K562 (cell line): ENCODE data around the gene KCTD1. TPM values are rescaled to one million over a fixed set of nuclear protein-coding genes. Genes with fewer than 3 reads are reported as not detected.

Source experiments
- ATAC-seq: fragments of 200-7000 bp; cut with Tn5 transposase; 3 replicates; pipeline ENCODE4 v1.9.1; 2020; ENCODE audit warnings: moderate library complexity
- BruUV-seq: library from RNA; stranded (reverse); fragments of 400-500 nt; replicated peaks from 2 replicates; lab custom pipeline; 2021; lab: Mats Ljungman, UMichigan
- CTCF ChIA-PET: fragments of 300-600 bp; formaldehyde crosslinking; extraction: SDS; loops from one replicate; lab custom pipeline; 2021; ENCODE audit warnings: low intra/inter-chr PET ratio; lab: Yijun Ruan, JAX
- POLR2A ChIA-PET: fragments of 300-600, 350-650 bp; sonication (Branson Sonifier 250); formaldehyde crosslinking; extraction: SDS; loops from one replicate; lab custom pipeline; 2021; ENCODE audit warnings: antibody characterized with exemption, inconsistent platforms; lab: Yijun Ruan, JAX
- DNase-seq, 4 experiments: peaks; one replicate each; pipeline versions ENCODE4 v3.0.0 to v3.0.0-alpha.2; 2011 to 2018; ENCODE audit warnings: low spot score in 3 of 4, mixed read lengths in 3 of 4; ENCODE audit errors: extremely low read depth in 1 of 4
- FAIRE-seq: peaks from 2 replicates; lab custom pipeline; 2011; peaks lifted over from hg19 to GRCh38; lab: Jason Lieb, UNC
- H2AFZ ChIP-seq: 2 replicates; pipeline ENCODE4 v1.6.0; 2011; ENCODE audit warnings: low read depth, low read length, control low read depth, inconsistent platforms
- H3K27ac ChIP-seq: fragments of 200-600 bp; 3 replicates; pipeline ENCODE4 v1.8.0; 2011; ENCODE audit warnings: low read depth, mild to moderate bottlenecking, control low read depth, inconsistent platforms, low read length, moderate library complexity, mixed read lengths; ENCODE audit errors: extremely low read depth
- H3K27me3 ChIP-seq, 2 experiments: fragments of 300-600 bp in 1 of 2; 2 replicates in 1 of 2; 3 replicates in 1 of 2; pipeline versions ENCODE4 v1.6.0 to v1.8.0; 2011; ENCODE audit warnings: inconsistent platforms in 2 of 2, low read length in 2 of 2, mild to moderate bottlenecking in 1 of 2, mixed read lengths in 1 of 2, moderate library complexity in 1 of 2; ENCODE audit not compliant: control insufficient read depth in 2 of 2, insufficient read depth in 2 of 2
- H3K36me3 ChIP-seq: fragments of 300-600 bp; 3 replicates; pipeline ENCODE4 v1.8.0; 2011; ENCODE audit warnings: mild to moderate bottlenecking, low read length, inconsistent platforms; ENCODE audit not compliant: control insufficient read depth, insufficient read depth
- H3K4me1 ChIP-seq, 2 experiments: fragments of 200-600 bp in 1 of 2; replicated peaks in 1 of 2; 2 replicates in 1 of 2; 3 replicates in 1 of 2; pipeline versions ENCODE4 v1.5.1 to v1.8.0; 2011; ENCODE audit warnings: inconsistent platforms in 2 of 2, low read length in 2 of 2, mild to moderate bottlenecking in 1 of 2, mixed read lengths in 1 of 2, moderate library complexity in 1 of 2; ENCODE audit not compliant: control insufficient read depth in 2 of 2, insufficient read depth in 2 of 2
- H3K4me2 ChIP-seq: 2 replicates; pipeline ENCODE4 v1.6.1; 2011; ENCODE audit warnings: low read length, control low read depth, inconsistent platforms, mixed read lengths; ENCODE audit not compliant: insufficient read depth
- H3K4me3 ChIP-seq: fragments of 200-600 bp; sonication (generic), shearing (Covaris generic); 2 replicates; pipeline ENCODE4 v1.5.1; 2016; ENCODE audit warnings: control low read depth, inconsistent platforms
- H3K79me2 ChIP-seq: fragments of 200-600 bp; 3 replicates; pipeline ENCODE4 v1.8.0; 2011; ENCODE audit warnings: low read length, inconsistent platforms; ENCODE audit not compliant: control insufficient read depth, insufficient read depth
- H3K9ac ChIP-seq, 2 experiments: 2 replicates each; pipeline versions ENCODE4 v1.6.0 to v1.6.1; 2011; ENCODE audit warnings: low read depth in 2 of 2, low read length in 2 of 2, control low read depth in 1 of 2, inconsistent platforms in 1 of 2, mild to moderate bottlenecking in 1 of 2, mixed read lengths in 1 of 2; ENCODE audit not compliant: insufficient read depth in 1 of 2
- H3K9me1 ChIP-seq: one replicate; pipeline ENCODE4 v1.6.0; 2011; ENCODE audit warnings: inconsistent platforms, mild to moderate bottlenecking, low read length, moderate library complexity; ENCODE audit not compliant: control insufficient read depth, insufficient read depth
- H3K9me3 ChIP-seq: replicated peaks from 2 replicates; pipeline ENCODE4 v1.5.1; 2011; ENCODE audit warnings: low read depth, low read length, inconsistent platforms; ENCODE audit not compliant: control insufficient read depth, insufficient read depth
- H4K20me1 ChIP-seq: replicated peaks from 2 replicates; pipeline ENCODE4 v1.6.1; 2011; ENCODE audit warnings: low read length, inconsistent platforms, mixed read lengths; ENCODE audit not compliant: control insufficient read depth, insufficient read depth
- CHD2 ChIP-seq: IDR thresholded peaks from 2 replicates; pipeline ENCODE4 v1.6.1; 2011; ENCODE audit warnings: low read depth, low read length
- DACH1 ChIP-seq: fragments of 450-650 bp; IDR thresholded peaks from 2 replicates; pipeline ENCODE4 v1.6.1; 2018; ENCODE audit not compliant: partially characterized antibody
- KDM5B ChIP-seq: fragments of 200-600 bp; sonication (generic); IDR thresholded peaks from 2 replicates; pipeline ENCODE4 v1.6.1; 2012; ENCODE audit warnings: low read depth, mild to moderate bottlenecking, moderate library complexity, low read length, control low read depth, inconsistent platforms; ENCODE audit not compliant: insufficient replicate concordance
- ZFX ChIP-seq: sonication (generic); formaldehyde crosslinking; IDR thresholded peaks from 2 replicates; pipeline ENCODE4 v1.8.0; 2022; ENCODE audit warnings: mild to moderate bottlenecking, missing genetic modification reagents, moderate library complexity
- WGBS: fragments of 100-300 bp; shearing (Covaris generic); methylation state at CpG from one replicate; pipeline ENCODE4 v1.1.6; 2016; ENCODE audit warnings: low coverage, mixed read lengths; ENCODE audit not compliant: insufficient coverage; ENCODE audit errors: missing lambda C conversion rate; 5-methylcytosine and 5-hydroxymethylcytosine counted together
- in situ Hi-C: fragments of 300-500 bp; cut with MboI; formaldehyde crosslinking; loops from 4 replicates; pipeline ENCODE4 v1.15.0; 2018; ENCODE audit warnings: inconsistent platforms, mixed read lengths
- intact Hi-C: fragments of 100-400 bp; cut with micrococcal nuclease; formaldehyde crosslinking; loops from 2 replicates; pipeline ENCODE4 v1.14.2; 2022
- polyA plus RNA-seq, 8 experiments: library from polyadenylated mRNA; depleted of rRNA in 4 of 8; stranded (reverse) in 5 of 8; unstranded in 3 of 8; fragments of >200 nt; fragmentation: Nextera tagmentation in 2 of 8; fragmentation: Illumina TruSeq in 1 of 8; extraction: Ambion mirVana in 2 of 8; extraction: Trizol in 1 of 8; gene quantifications; 2 replicates each; pipeline versions ENCODE4 v1.2.1 to v1.2.3, GENCODE V29; 2011 to 2014; ENCODE audit warnings: inconsistent platforms in 1 of 8, missing spikeins in 1 of 8
- total RNA-seq, 7 experiments: library from RNA; depleted of rRNA in 6 of 7; stranded (reverse); fragments of >200 nt in 6 of 7; fragmentation: Illumina TruSeq in 2 of 7; extraction: Trizol in 2 of 7; gene quantifications; 2 replicates each; pipeline versions ENCODE4 v1.2.1 to v1.2.3, GENCODE V29; 2011 to 2021; ENCODE audit warnings: low replicate concordance in 1 of 7
- TF ChIP-seq, protein P1 (sequence below): fragments of 200-800 bp; sonication (Bioruptor generic); IDR thresholded peaks from 2 replicates; pipeline ENCODE4 v1.6.1; 2017; ENCODE audit warnings: missing genetic modification characterization, missing compliant biosample characterization
- TF ChIP-seq, protein P2 (sequence below), 3 experiments: fragments of 200-800 bp in 1 of 3; sonication (Bioruptor generic) in 1 of 3; sonication (generic) in 1 of 3; formaldehyde crosslinking in 1 of 3; IDR thresholded peaks; 2 replicates each; pipeline versions ENCODE4 v1.6.1 to v1.8.0; 2016 to 2022; ENCODE audit warnings: mild to moderate bottlenecking in 2 of 3, missing compliant biosample characterization in 2 of 3, missing genetic modification characterization in 2 of 3, missing genetic modification reagents in 1 of 3
- TF ChIP-seq, protein P3 (sequence below): fragments of 450-650 bp; IDR thresholded peaks from 2 replicates; pipeline ENCODE4 v1.6.1; 2016; ENCODE audit warnings: low read depth

KCTD1 gene
- total and polyA plus RNA-seq, 9 of the 15 experiments (the other 6 are each of a cell fraction or from before 2014, with no cell fraction given): not detected

DNA sequence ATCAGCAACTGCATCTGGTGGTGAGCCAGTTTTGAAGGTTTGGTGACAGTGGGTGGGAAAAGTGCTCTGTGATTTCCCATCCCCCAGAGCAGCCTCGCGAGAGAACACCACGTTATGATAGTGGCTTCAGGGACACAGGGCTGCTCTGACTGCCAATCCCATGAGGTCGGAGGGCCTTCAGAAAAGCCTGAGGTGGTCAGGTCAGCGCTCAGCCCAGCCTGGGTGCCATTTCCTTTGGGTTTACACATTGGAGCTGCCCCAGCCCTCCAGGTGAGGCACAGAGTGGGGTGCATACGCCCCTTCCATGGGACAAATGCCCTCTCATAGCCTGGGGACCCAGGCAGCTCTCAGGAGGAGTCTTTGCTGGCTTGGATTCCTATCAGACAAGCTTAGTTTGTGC, 126.8 kb downstream of the KCTD1 start:
- no peak for ATAC-seq
- Histone ChIP-seq H3K27ac (no peak overlapping the region), H3K36me3 (no peaks in the 10 kb centered on the region)

More for the DNA sequence above, 126.8 kb downstream of the KCTD1 start:
- H3K4me2 ChIP-seq: no peak overlapping the region
- no peaks in the 10 kb centered on the region for H3K9me3 ChIP-seq
- in situ Hi-C loops: no loop called here
- H3K4me1 ChIP-seq: no peaks in the 10 kb centered on the region; a peak in 1 of 5 replicates
- H3K9ac ChIP-seq: no peak overlapping the region
- TF ChIP-seq DACH1: no peak
- 0 out of 2 replicates have a peak, but pooled peaks have one; percentile 24 for TF ChIP-seq CHD2
- TF ChIP-seq, protein P1, sequence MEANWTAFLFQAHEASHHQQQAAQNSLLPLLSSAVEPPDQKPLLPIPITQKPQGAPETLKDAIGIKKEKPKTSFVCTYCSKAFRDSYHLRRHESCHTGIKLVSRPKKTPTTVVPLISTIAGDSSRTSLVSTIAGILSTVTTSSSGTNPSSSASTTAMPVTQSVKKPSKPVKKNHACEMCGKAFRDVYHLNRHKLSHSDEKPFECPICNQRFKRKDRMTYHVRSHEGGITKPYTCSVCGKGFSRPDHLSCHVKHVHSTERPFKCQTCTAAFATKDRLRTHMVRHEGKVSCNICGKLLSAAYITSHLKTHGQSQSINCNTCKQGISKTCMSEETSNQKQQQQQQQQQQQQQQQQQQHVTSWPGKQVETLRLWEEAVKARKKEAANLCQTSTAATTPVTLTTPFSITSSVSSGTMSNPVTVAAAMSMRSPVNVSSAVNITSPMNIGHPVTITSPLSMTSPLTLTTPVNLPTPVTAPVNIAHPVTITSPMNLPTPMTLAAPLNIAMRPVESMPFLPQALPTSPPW: no peak
- TF ChIP-seq, protein P2, sequence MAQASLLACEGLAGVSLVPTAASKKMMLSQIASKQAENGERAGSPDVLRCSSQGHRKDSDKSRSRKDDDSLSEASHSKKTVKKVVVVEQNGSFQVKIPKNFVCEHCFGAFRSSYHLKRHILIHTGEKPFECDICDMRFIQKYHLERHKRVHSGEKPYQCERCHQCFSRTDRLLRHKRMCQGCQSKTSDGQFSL (CRISPR knock-in tag; IDR thresholded peaks at IDR 0.05): no peak
- TF ChIP-seq, protein P2 (tag; IDR thresholded peaks at IDR 0.05): no peak
- no peak for TF ChIP-seq KDM5B
- TF ChIP-seq, protein P3, sequence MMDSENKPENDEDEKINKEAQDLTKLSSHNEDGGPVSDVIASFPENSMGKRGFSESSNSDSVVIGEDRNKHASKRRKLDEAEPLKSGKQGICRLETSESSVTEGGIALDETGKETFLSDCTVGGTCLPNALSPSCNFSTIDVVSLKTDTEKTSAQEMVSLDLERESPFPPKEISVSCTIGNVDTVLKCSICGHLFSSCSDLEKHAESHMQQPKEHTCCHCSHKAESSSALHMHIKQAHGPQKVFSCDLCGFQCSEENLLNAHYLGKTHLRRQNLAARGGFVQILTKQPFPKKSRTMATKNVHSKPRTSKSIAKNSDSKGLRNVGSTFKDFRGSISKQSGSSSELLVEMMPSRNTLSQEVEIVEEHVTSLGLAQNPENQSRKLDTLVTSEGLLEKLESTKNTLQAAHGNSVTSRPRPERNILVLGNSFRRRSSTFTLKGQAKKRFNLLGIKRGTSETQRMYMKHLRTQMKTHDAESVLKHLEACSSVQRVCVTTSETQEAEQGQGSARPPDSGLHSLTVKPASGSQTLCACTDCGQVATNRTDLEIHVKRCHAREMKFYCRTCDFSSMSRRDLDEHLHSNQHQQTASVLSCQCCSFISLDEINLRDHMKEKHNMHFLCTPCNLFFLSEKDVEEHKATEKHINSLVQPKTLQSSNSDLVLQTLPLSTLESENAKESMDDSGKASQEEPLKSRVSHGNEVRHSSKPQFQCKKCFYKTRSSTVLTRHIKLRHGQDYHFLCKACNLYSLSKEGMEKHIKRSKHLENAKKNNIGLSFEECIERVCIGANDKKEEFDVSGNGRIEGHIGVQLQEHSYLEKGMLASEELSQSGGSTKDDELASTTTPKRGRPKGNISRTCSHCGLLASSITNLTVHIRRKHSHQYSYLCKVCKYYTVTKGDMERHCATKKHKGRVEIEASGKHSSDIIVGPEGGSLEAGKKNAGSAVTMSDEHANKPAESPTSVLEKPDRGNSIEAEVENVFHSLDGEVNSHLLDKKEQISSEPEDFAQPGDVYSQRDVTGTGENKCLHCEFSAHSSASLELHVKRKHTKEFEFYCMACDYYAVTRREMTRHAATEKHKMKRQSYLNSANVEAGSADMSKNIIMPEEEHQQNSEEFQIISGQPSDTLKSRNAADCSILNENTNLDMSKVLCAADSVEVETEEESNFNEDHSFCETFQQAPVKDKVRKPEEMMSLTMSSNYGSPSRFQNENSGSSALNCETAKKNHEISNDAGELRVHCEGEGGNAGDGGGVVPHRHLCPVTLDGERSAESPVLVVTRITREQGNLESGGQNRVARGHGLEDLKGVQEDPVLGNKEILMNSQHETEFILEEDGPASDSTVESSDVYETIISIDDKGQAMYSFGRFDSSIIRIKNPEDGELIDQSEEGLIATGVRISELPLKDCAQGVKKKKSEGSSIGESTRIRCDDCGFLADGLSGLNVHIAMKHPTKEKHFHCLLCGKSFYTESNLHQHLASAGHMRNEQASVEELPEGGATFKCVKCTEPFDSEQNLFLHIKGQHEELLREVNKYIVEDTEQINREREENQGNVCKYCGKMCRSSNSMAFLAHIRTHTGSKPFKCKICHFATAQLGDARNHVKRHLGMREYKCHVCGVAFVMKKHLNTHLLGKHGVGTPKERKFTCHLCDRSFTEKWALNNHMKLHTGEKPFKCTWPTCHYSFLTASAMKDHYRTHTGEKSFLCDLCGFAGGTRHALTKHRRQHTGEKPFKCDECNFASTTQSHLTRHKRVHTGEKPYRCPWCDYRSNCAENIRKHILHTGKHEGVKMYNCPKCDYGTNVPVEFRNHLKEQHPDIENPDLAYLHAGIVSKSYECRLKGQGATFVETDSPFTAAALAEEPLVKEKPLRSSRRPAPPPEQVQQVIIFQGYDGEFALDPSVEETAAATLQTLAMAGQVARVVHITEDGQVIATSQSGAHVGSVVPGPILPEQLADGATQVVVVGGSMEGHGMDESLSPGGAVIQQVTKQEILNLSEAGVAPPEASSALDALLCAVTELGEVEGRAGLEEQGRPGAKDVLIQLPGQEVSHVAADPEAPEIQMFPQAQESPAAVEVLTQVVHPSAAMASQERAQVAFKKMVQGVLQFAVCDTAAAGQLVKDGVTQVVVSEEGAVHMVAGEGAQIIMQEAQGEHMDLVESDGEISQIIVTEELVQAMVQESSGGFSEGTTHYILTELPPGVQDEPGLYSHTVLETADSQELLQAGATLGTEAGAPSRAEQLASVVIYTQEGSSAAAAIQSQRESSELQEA: no peak
- no peak for TF ChIP-seq ZFX
- TF ChIP-seq, all 486 proteins: peak for 1
- no peaks in the 10 kb centered on the region for H3K9me1 ChIP-seq
- H3K4me3 ChIP-seq: no peak overlapping the region
- no peak for FAIRE-seq
- no peaks in the 10 kb centered on the region for H4K20me1 ChIP-seq
- ChIA-PET CTCF (no interaction called here), POLR2A (no interaction called here)
- intact Hi-C loops: no loop called here
- BruUV-seq: no TSS peak
- DNase-seq: no peak
- no peak overlapping the region for H2AFZ ChIP-seq
- H3K79me2 ChIP-seq: no peaks in the 10 kb centered on the region
- peaks cover 4 to 25% of the 10 kb centered on the region in 2 experiments for H3K27me3 ChIP-seq
- 0% methylated on average over 6 of the region's 6 CpGs for WGBS
